HL-60 (cell line): ENCODE data around the gene ATP8A1.

ENCODE experiments used
- CTCF ChIP-seq: IDR thresholded peaks from one replicate; pipeline ENCODE4 v1.5.1; 2011; ENCODE audit warnings: low read length, control low read depth, inconsistent platforms; ENCODE audit not compliant: insufficient read depth
- GABPA ChIP-seq: IDR thresholded peaks from 2 replicates; pipeline ENCODE4 v1.6.1; 2012; ENCODE audit warnings: low read depth
- REST ChIP-seq: IDR thresholded peaks from 2 replicates; pipeline ENCODE4 v1.6.1; 2012; ENCODE audit warnings: low read depth; ENCODE audit not compliant: insufficient replicate concordance

- TF ChIP-seq CTCF (no peak), GABPA (no peak), REST (no peak)
Measured at GRCh38 chr4:42420140-42420539, 236.8 kb downstream of the ATP8A1 start.
